ENCODE measurements around the gene SYT2. TPM values are rescaled to one million over a fixed set of nuclear protein-coding genes. Genes with fewer than 3 reads are reported as not detected.
A peak's percentile ranks its signal among the peaks of the same experiment; 100 is the strongest.

The SYT2 gene
- total and polyA plus RNA-seq, 9 of the 15 experiments (the other 6 are each of a cell fraction or from before 2014, with no cell fraction given): not detected

GRCh38 chr1:202694314-202694713 is 15.9 kb downstream of the SYT2 start (continued):
- TF ChIP-seq POLR2B (IDR thresholded peaks at IDR 0.05; ENCODE audit: low read depth, partially characterized antibody) (no peak), SAFB (IDR thresholded peaks at IDR 0.05; ENCODE audit: borderline replicate concordance, low read depth, low read length) (no peak), TRIM25 (IDR thresholded peaks at IDR 0.05; ENCODE audit: borderline replicate concordance) (no peak)

DNA sequence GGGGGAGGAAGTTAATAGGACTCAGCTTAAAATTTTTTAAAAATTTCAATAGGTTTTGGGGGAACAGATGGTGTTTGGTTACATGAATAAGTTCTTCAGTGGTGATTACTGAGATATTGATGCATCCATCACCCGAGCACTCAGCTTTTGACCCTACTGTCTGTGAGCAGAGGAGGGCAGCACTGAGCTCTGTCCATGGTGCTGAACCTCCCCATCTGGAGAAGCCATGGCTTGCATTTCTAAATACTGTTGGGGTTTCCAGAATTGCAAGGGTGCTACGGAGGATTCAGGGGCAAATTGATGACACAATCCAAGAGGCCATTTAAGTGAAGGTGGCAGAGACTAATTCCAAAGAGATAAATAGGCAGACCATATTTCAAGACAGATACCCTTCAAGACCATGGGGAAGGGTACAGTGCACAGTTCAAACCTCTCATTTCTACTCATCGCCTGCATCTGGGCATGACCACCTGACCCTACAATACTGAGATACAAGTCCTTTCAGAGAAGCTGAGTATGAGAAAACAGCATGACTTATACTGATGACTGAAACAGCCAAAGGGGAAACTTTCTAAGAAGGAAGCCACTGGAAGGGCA is 17.2 kb downstream of the SYT2 start:
- CTCF ChIA-PET (ENCODE audit: low intra/inter-chr PET ratio): no interaction called here
- Histone ChIP-seq H3K27me3 (ENCODE audit: control insufficient read depth in 2 of 2, insufficient read depth in 2 of 2, low read length in 2 of 2) (peaks cover 7 to 34% of the 10 kb centered on the region in 2 experiments; a peak in 4 of 5 replicates), H3K79me2 (ENCODE audit: control insufficient read depth, insufficient read depth, low read length) (no peaks in the 10 kb centered on the region), H3K9me1 (ENCODE audit: control insufficient read depth, insufficient read depth, low read length) (no peaks in the 10 kb centered on the region), H3K9ac (ENCODE audit: insufficient read depth in 1 of 2, low read depth in 2 of 2, low read length in 2 of 2) (no peak overlapping the region), H2AFZ (ENCODE audit: low read depth, low read length) (no peak overlapping the region), H3K4me3 (no peak overlapping the region), H3K36me3 (ENCODE audit: control insufficient read depth, insufficient read depth, low read length) (no peaks in the 10 kb centered on the region), H4K20me1 (replicated peaks; ENCODE audit: control insufficient read depth, insufficient read depth, low read length) (peaks cover 14% of the 10 kb centered on the region), H3K4me1 (replicated peaks in 1 of 2; ENCODE audit: control insufficient read depth in 2 of 2, insufficient read depth in 2 of 2, low read length in 2 of 2) (no peaks in the 10 kb centered on the region), H3K9me3 (replicated peaks; ENCODE audit: control insufficient read depth, insufficient read depth, low read depth, low read length) (no peaks in the 10 kb centered on the region), H3K27ac (ENCODE audit: extremely low read depth, low read depth, low read length) (no peak overlapping the region), H3K4me2 (ENCODE audit: insufficient read depth, low read length) (no peak overlapping the region)
- BruUV-seq (replicated peaks): no TSS peak
- FAIRE-seq (peak; percentile 97), ATAC-seq (peak; percentile 96), DNase-seq (ENCODE audit: extremely low read depth in 1 of 4, low spot score in 3 of 4) (peak; percentile 82 to 91 (median 87))
- intact Hi-C loops (cut with micrococcal nuclease): loop anchor here (5.0 kb wide), 1 partner anchor 36 kb away; no protein-coding TSS in a partner anchor
- POLR2A ChIA-PET: interaction anchor here (0.6 to 2.3 kb wide), 6 partner anchors 8 to 20 kb away, joined by 3 to 11 read pairs (median 4); no protein-coding TSS in a partner anchor
- in situ Hi-C loops (cut with MboI): no loop called here
- 9% methylated on average over 3 of the region's 3 CpGs for WGBS (ENCODE audit: insufficient coverage, low coverage, missing lambda C conversion rate)
- peak; percentile 41 to 87; a peak in 2 of 4 replicates for TF ChIP-seq TEAD1 (CRISPR knock-in tag; IDR thresholded peaks at IDR 0.05)
- TF ChIP-seq GTF2E2 (tag; IDR thresholded peaks at IDR 0.05): no peak
- TF ChIP-seq GABPB1 (CRISPR knock-in tag; IDR thresholded peaks at IDR 0.05): peak; percentile 64
- TF ChIP-seq E4F1 (CRISPR knock-in tag; IDR thresholded peaks at IDR 0.05; ENCODE audit: borderline replicate concordance): no peak
- peak; percentile 51; the same call in 1 of the 2 replicates for TF ChIP-seq SMAD4 (CRISPR knock-in tag; conservative IDR thresholded peaks at IDR 0.05)
- no peak for TF ChIP-seq HDAC3 (IDR thresholded peaks at IDR 0.05; ENCODE audit: borderline replicate concordance, partially characterized antibody)
- TF ChIP-seq CXXC5 (CRISPR knock-in tag; IDR thresholded peaks at IDR 0.05): peak; percentile 48; the same call in 1 of the 2 replicates
- no peak for TF ChIP-seq BRD4 (IDR thresholded peaks at IDR 0.05)
- TF ChIP-seq ZNF395 (CRISPR knock-in tag; IDR thresholded peaks at IDR 0.05): peak; percentile 89
- no peak for TF ChIP-seq ZBED1 (IDR thresholded peaks at IDR 0.05)
- 0 out of 2 replicates have a peak, but pooled peaks have one; percentile 73 for TF ChIP-seq XRCC5 (IDR thresholded peaks at IDR 0.05; ENCODE audit: low read depth, low read length)
